GM21529 (cell line): Measurements from ENCODE around the gene RALGPS1.

Source experiments
- ATAC-seq: cut with Tn5 transposase; IDR thresholded peaks from one replicate; pipeline ENCODE4 v1.9.1; 2021; ENCODE audit not compliant: unreplicated experiment

The RALGPS1 gene

DNA sequence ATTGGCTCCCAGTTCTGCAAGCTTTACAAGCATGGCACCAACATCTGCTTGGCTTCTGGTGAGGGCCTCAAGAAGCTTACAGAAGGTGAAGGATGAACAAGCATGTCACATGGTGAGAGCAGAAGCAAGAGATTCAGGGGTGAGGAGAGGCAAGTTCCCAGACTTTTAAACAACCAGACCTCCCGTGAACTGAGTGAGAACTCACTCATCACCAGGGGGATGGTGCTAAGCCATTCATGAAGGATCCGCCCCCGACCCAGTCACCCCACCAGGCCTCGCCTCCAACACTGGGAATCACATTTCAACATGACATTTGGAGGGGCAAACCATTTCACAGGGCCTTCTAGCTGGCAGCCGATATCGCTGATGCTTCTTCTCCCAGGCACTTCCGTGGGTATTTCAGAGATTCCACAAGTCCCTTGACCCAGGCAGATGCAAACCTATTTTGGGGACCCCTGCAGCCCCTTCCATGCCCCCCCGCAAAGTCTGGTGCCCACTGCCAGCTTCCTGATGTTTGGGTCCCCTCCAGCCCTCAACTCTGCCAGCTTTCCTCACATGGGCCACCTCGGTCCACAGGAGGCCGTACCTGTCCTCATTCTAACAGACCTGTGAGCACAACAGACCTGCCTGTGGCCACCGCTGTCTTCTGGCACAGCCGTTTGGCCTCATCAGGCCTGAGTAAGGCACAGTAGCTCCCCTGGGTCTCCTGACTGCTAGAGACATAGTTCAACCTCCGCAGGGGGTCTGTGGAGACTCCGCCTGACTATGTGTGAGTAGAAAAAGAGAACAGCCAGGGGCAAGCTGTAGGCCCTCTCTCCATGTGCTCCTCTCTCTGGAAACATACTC, 268.5 kb downstream of the RALGPS1 start:
- ATAC-seq: no peak

DNA sequence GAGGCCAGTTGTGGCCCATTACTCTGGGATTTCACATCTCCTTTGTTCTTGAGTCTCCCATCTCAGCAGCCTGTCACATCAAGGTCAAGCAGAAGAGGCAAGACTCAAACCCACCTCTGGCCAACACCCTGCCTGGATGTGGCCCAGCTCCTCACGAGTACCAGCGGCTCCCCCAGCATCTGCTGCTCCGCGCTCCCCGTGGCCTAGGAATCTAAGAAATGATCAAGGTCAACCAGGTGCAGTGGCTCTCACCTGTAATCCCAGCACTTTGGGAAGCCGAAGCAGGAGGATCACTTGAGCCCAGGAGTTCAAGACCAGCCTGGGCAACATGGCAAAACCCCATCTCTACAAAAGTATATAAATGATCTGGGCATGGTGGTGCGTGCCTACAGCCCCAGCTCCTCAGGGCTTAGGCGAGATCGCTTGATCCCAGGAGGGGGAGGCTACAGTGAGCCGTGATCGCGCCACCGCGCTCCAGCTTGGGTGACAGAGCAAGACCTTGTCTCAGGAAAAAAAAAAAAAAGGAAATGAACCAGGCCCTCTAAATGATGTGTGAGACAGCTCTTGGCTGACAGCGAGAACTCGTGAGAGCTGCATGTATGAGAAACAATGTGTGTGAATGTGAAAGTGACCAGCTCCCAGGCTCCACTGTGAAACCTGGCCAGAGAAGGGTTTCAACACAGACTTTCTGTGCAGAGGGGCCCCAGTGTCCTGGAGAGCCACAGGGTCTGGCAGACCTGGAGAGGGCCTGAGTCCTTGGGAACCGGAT, 269.4 kb downstream of the RALGPS1 start:
- ATAC-seq: no peak

DNA sequence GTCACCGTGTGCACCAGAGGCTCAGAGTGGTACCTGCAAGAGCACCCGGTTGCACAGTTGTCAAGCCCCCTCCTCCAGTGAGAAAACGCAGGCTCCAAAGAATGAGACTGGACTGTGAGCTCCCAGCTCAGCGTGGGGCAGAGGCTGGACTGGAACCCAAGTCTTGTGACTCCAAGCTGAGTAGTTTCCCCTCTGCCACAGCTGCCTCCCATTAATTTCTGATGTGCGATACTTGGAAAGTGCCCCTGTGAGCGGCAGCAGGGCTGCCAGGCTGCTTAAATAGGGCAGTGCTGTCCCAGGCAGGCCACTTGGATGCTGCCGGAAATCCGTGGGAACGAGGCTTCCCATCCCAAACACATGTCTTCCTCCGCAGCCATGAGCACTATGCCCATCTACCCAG, 270.1 kb downstream of the RALGPS1 start:
- ATAC-seq: no peak

DNA sequence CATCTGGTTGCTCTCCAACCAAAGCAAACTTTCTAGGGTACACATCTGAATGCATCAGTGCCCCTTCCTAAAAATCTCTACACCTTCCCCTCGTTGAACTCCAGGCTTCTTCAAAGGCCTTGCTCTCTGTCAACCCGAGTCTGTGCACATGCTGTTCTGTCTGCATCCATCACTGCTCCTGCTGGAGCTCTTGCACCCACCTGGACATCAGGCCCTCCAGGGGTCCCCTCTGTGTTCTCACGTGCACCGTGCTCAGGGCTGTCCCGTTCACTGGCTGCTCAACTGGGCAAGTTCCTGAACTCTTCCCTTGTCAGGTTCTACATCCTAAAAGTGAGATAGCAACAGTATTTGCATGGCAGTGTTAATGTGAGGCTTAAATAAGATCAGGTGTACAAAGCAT, 270.6 kb downstream of the RALGPS1 start:
- ATAC-seq: no peak

DNA sequence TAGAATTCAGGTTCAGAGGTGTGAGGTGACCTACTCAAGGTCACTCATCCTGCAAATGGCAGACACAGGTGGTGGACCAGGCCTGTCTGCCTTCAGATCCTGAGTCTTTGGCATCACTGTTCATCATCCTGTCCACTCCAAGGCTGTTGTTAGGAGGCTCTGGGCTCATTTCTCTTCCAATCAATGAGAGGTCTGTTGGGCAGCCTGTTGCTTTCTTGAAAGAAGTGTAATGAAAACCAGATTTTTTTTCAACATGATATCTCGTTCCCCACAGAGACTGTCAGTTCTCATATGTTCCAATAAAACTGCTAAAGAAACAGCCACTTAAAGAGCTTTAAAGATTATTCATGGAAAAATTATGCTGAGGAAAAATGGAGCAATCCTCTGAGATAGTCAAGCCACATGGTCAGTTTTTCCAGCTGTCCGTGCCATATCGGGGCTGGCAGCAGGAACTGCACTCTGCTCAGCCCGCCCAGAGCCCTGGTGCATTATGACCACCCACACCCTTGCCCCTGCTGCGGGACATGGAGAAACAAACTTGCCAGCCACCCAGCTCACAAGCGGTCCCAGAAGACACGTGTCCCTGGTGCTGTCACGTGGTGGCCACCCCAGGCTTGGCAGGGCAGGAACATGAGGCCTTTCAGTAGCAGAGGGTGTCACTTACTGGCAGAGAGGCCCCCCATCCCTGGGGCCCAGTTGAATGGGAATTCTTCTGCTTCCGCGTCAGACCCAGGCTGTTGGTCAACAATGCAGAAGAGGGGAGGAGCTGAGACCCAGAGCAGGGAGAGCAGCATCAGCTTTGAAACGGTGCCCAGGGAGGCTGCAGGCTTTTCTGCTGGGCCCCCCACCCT, 271.6 kb downstream of the RALGPS1 start:
- ATAC-seq: no peak

DNA sequence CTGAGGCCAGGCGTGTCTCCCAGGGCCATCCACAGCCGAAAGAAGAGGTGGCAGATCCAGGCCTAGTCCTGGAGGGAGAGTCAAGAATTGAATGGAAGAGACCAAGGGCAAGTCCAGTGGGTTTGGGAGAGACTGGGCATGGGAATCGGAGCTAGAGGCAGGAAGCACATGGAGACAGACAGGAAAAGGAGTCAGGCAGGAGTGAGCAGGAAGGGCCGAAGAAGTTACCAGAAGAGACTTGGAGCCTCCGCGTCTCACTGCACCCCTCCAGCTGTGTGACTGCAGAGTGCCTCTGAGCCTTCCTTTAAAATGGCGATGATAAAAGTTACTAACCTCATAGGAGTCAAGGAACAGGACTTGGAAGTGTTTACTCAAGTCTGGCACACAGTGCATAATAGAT, 272.2 kb downstream of the RALGPS1 start:
- ATAC-seq: no peak

DNA sequence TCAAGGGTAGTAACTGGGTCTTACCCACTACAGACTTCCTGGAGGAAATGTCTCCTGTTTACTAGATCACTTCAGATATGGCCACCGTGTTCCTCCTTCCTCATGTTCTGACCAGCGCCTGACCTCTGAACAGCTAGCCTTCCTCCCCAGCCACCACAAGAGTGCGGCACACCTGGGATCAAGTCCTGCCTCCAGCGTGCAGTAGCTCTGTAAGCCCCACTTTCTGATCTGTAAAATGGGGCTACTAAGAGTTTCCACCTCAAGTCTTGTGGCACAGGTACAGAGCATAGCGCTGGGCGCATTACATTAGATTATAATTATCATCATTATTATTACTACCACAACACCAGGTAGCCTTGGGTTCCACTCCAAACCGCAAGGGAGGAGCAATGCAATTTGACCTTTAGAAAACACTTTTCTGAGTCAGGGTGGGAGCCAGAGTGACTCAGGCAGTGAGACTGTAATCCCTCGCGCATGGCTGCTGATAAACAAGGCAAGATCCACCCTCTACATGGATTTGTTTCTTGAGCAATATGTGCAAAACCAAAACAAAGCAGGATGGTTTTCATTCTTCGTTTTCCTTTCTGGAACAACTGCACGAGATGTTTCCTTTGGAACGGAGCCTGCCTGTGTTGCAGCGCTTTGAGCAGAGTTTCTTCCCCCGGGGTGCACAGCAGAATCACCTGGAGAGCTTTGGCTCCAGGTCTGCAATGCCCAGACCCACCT, 272.8 kb downstream of the RALGPS1 start:
- no peak for ATAC-seq

DNA sequence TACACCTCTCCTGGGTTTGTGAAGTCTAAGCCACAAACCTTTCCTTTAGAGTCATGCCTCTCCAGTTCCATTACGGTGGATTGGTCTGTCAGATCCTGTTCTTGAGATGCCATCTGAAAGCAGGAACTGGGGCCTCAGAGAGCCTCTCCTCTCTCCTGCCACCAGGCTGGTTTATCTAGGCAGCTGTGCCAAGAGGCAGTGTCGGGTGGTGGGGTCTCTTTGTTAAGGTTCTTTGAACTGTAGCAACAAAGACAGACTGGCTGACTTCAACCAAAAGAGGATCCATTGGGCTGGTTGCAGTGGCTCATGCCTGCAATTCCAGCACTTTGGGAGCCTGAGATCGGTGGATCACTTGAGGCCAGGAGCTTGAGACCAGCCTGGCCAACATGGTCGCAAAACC, 273.8 kb downstream of the RALGPS1 start:
- no peak for ATAC-seq

DNA sequence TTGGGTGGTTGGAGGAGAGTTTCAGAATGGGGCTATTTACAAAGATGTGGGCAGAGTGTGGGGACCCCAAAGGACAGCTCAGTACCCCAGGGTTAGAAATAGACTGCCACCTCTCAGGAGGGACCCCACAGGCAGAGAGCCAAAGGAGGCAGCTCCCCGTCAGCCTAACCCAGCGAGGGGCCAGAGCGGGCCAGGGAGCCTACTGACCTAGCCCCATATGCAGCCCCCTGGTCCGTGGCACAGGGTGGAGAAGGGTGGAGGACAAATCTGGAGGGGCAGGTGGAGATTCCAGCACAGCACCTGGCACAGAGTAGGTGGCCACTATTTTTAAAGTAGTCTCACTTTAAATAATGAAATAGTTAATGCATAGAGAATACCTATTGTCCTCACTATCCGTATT, 275.0 kb downstream of the RALGPS1 start:
- no peak for ATAC-seq

DNA sequence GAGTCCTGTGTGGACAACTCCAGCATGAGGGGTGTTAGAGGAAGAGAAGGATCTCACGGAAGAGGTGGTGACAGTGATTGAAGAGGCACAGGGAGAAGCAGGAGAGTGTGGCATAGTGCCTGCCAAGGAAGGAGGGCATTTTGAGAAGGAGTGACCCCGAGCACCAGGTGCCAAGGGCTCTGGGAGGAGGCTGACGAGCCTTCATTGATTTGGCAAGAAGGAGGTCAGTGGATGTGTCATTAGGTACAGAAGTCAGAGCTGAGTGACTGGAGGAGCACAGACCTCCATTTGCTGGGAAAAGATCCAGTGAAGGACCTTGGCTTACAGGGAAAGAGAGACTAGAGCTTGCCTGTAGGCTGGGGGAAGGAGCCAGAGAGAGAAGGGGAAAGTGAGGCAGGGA, 278.2 kb downstream of the RALGPS1 start:
- no peak for ATAC-seq

DNA sequence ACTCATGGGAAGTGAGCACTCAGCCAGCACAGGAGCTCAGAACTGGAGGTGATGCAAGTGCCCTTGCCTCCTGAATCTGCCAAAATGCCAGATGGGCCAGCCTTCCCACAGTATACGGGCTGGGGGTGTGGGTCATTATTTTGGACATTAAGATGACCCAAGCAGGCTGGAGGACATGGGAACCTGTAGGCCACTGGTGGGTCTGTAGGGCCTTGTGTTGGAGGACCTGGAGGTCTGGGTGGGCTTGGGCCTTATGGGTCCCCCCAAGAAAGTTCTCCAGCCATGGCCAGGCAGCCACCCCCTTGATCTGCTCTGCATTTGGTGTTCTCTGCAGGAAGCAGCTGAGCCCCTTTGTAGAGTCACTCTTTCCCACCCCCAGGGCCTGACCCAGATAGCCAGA, 278.9 kb downstream of the RALGPS1 start:
- no peak for ATAC-seq

DNA sequence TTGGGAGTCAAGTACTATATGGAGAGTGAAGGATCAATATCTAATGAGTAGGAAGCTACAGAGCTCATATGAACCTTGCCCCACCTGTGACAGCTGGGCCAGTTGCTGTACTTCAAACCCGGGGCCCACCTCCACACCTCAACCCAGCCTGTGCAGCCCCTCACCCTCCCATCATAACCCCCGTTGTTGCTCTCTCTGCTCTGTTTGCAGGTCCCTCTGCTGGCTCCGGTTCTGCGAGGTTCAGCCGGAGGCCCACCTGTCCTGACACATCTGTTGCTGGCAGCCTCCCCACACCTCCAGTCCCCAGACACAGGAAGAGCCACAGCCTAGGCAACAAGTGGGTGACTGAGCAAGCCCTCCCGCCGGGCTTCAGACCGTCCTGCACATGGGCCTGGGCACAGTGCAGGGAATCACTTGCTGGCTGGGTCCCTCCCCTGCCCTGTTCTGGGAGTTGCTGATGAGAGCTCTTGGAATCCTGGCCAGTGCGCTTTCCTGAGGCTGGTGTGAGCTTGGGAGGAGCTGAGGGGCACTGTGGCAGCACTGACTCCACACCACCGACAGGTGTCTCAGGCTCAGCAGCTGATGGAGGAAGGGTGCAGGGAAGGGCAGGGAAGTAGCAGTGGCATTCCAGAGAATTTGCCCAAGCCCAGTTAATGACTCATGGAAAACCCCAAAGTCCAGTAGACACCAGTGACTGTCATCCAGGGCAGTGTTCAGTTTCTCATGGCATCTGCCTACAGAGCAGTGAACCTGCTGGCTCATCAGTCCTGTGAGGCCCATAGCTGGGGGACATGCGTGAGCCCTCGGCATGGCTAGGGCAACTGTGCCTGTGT, 280.5 kb downstream of the RALGPS1 start:
- ATAC-seq: no peak

DNA sequence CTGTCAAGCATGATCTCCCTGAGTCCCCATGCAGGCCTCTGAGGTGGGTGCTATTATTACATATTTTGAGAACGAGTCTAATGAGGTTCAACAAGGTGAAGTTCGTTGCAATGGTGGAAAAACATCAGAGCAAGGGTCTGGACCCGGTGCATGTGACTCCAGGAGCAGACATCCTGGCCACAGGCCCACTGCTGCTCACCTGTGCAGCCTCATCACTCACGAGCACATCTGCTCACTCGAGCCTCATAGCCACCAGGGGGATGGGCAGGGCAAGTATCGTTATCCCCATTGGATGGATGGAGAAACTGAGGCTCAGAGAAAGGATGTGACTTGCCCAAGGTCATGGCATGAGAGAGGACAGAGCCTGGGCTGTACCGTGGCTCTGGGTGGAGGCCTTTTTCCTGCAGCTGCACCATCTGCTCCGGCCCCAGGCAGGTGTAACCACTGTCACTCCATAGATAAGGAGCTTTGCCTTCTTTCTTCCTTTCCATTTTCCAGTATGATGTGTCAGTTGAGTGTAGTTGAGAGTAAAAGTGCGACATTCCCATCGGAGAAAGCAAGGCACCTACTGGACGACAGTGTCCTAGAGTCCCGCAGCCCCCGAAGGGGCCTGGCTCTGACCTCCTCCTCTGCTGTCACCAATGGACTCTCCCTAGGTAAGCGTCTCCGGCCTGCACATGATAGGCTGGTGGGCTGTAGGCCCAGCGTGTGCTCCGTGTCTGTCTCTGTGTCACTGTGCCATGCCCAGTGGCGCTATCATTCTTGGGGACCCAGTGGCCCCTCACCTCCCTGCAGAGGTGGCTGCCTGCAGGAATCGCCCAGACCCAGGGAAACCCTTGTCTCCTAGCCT, 281.6 kb downstream of the RALGPS1 start:
- ATAC-seq: no peak

DNA sequence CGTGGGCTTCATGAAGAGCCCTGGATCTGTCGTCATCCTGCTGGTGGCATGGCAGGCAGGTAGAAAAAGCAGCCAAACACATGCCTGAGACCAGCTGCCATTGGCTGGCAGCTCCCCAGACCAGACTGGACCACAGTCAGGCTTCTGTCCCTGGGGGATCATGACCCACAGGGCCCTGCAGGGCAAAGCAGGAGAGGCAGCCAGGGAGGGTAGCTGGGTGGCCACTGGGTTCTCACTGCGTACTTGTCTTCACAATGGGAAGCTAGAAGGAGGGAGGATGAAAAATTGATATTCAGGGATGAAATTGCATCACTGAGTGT, 282.2 kb downstream of the RALGPS1 start:
- no peak for ATAC-seq

DNA sequence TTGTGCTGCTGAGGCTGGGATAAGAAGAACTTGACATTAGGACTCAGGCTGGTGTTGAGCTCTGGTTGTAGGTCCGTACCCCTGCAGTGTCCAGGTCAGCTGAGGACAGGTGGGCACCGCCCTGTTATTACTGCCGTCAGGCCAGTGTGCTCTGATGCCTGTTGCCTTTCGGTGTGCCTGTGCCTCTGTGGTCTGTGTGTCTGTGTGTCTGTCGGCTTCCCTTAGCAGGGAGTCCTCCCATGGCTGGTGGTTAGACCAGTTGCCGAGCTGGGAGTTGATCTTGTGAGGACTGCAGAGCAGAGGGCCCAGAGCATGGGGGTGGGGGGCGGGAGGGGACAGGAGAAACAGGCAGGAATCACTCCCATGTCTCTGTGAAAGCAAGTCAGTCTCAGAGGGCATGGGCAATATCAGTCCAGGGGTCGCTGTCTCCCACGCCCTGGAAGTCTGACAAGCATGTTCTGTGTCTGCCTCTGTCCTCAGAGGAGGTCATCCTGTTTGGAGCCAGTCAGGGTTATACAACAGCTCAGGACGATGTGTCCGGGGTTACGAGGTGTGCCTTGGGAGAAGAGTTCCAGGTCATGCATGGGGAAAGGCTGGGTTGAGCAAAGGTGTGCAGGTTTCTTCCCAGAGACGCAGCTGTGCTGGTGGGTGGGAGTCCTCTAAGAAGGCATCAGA, 282.7 kb downstream of the RALGPS1 start:
- ATAC-seq: no peak

DNA sequence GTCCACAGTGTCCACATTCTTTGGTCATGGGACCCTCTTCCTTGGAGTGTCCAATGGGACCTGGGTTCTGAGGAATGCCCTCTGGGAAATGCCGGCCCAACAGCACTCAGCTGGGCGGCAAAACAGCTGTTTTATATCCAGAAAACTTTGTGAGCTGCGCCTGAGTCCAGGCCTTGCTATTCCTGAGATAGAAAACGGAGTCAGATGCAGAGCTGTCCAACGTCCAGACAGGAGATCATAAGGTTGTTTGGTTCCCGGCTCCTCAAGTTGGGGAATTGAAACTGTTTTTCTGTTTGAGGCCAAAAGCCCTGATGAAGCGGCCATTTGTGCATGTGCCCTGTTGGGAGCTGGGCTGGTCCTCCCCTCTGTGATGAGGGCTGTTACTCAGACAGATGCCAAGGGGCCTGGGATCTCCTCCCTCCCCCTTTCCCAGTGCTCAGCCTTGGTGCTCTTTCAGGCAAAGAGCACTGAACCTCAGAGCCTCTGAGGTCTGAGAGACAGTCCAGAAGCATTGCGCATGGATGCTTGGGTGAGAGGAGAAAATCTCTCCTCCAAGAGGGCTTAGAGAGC, 283.4 kb downstream of the RALGPS1 start:
- ATAC-seq: no peak

DNA sequence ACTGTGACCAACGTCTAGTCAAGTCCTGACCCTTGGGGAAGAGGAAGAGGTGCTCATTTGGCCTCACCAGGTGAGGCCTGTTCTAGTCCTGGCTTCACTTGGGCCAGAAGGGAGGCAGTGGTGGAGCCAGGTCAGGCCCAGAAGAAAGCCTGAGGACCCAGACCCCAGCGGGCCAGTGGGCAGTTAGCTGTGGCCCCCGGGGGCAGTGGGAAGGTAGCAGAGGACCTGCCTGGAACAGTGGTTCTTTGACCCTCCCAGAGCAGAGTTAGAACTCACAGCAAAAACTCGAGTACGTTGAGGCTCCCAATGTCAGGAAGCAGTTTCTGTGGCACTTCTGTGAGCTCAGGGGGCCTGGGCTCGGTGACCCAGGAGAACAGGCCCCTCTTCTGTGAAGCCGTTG, 284.0 kb downstream of the RALGPS1 start:
- ATAC-seq: no peak
